Heart right ventricle (tissue), 16 donors: ENCODE measurements around the gene ZBED2. TPM values are rescaled to one million over a fixed set of nuclear protein-coding genes. Genes with fewer than 3 reads are reported as not detected.
A peak's percentile ranks its signal among the peaks of the same experiment; 100 is the strongest.

ENCODE experiments used
- ATAC-seq, 8 donors: fragments of 200-7000 bp; cut with Tn5 transposase; one replicate each; pipeline ENCODE4 v1.9.1; 2020; ENCODE audit warnings: mild to moderate bottlenecking in 8 of 8, moderate library complexity in 8 of 8, moderate number of reproducible peaks in 1 of 8
- DNase-seq, 2 donors: peaks; one replicate each; pipeline ENCODE4 v3.0.0-alpha.2; 2020
- H3K27ac ChIP-seq, 10 donors: fragments of 200-600 bp; sonication (generic) in 2 of 10; one replicate each; pipeline versions ENCODE4 v1.5.0 to v1.8.0; 2020 to 2022; ENCODE audit warnings: mild to moderate bottlenecking in 3 of 10
- H3K27me3 ChIP-seq, 7 donors: fragments of 200-600 bp; one replicate each; pipeline ENCODE4 v1.8.0; 2021 to 2022; ENCODE audit warnings: mild to moderate bottlenecking in 2 of 7
- H3K36me3 ChIP-seq, 9 donors: fragments of 200-600 bp; sonication (generic) in 1 of 9; one replicate each; pipeline versions ENCODE4 v1.5.0 to v1.8.0; 2020 to 2022; ENCODE audit warnings: mild to moderate bottlenecking in 2 of 9
- H3K4me1 ChIP-seq, 9 donors: fragments of 200-600 bp; sonication (generic) in 1 of 9; one replicate each; pipeline versions ENCODE4 v1.5.0 to v1.8.0; 2020 to 2022; ENCODE audit warnings: mild to moderate bottlenecking in 4 of 9
- H3K4me3 ChIP-seq, 10 donors: fragments of 200-600 bp; sonication (generic) in 2 of 10; one replicate each; pipeline versions ENCODE4 v1.5.0 to v1.8.0; 2020 to 2022; ENCODE audit warnings: mild to moderate bottlenecking in 7 of 10, moderate library complexity in 2 of 10
- H3K9me3 ChIP-seq, 11 donors: fragments of 200-600 bp in 10 of 11; sonication (generic) in 2 of 11; one replicate each; pipeline versions ENCODE4 v1.5.0 to v1.8.0; 2013 to 2022; ENCODE audit warnings: mild to moderate bottlenecking in 2 of 11, control low read depth in 1 of 11, moderate library complexity in 1 of 11
- WGBS, 2 donors: extraction: QIAGEN DNeasy Blood & Tissue Kit; methylation state at CpG; one replicate each; pipeline ENCODE4 v1.1.7; 2013; ENCODE audit warnings: inconsistent platforms in 1 of 2; 5-methylcytosine and 5-hydroxymethylcytosine counted together
- intact Hi-C, 10 donors: fragments of 100-400 bp; cut with DNase I; formaldehyde crosslinking; loops; one replicate each; pipeline versions ENCODE4 v1.11.1 to v1.14.2; 2022
- polyA plus RNA-seq, 2 donors: library from polyadenylated mRNA; stranded (reverse); fragments of 200-250 nt; gene quantifications; one replicate each; pipeline ENCODE4 v1.2.3, GENCODE V29; 2013
- total RNA-seq, 10 donors: library from RNA; stranded (reverse); fragmentation: NEBNext Ultra II Directional in 3 of 10; extraction: Animal tissue kit (Norgen Biotek cat#: 25700) in 3 of 10; gene quantifications; one replicate each; pipeline versions ENCODE4 v1.2.1 to v1.2.4, GENCODE V29; 2021 to 2023
- TF ChIP-seq, protein P1 (sequence below), 9 donors: fragments of 200-600 bp; sonication (generic) in 2 of 9; IDR thresholded peaks; one replicate each; pipeline versions ENCODE4 v1.5.0 to v1.8.0; 2021 to 2022; ENCODE audit warnings: antibody characterized with exemption in 9 of 9, mild to moderate bottlenecking in 5 of 9, moderate library complexity in 1 of 9
- donor health status: Arrhythmogenic right ventricular cardiomyopathy.
- donor health status: ischemic (EF 13 %, LVEDD 7.1; RV severe dilation, severe dysfunction).
- donor health status: healthy with polysubstance abuse.
- donor health status: DM: no; HTN: yes; CAD: no.
- donor health status: DM: no; HTN: no; CAD: no.
- donor health status: ischemic (EF 25% LVEDD 6.9; RV normal size, moderate dysfunction).
- donor health status: ischemic (EF 25% LVEDD 5.7; RV mildly dilated, moderate dysfunction).
- donor health status: healthy.
- donor health status: DM: yes; HTN: yes; CAD: no.
- donor health status: Ischemic cardiomyopathy.
- donor health status: ischemic (EF 35%, LVEDD 5.7; RV mildly dilated, moderate dysfunction).
- donor health status: nonischemic (EF 11% LVEDD 7.7; RV severe dilation, severe dysfunction).
- donor health status: DM: yes; HTN: yes; CAD: no.
- donor health status: PGD.
- donor health status: ischemic (EF 29% LVEDD 5.4; RV normal size, mild dysfunction).
- donor health status: nonischemic (EF 23%, LVEDD 6.1; RV moderate dilation, normal function).

Gene ZBED2
- total and polyA plus RNA-seq, 12 donors, result 0.83 TPM; not detected in 11

GRCh38 chr3:111577798-111578685 is 17.1 kb downstream of the ZBED2 start:
- H3K27ac ChIP-seq, result no peak overlapping the region
- WGBS, 2 donors, result 72 to 80% methylated on average over 4 of the region's 4 CpGs
- peaks cover 0 to 7% (median 0%) of the 10 kb centered on the region in 7 donors for H3K27me3 ChIP-seq
- no peaks in the 10 kb centered on the region for H3K9me3 ChIP-seq
- TF ChIP-seq, protein P1, sequence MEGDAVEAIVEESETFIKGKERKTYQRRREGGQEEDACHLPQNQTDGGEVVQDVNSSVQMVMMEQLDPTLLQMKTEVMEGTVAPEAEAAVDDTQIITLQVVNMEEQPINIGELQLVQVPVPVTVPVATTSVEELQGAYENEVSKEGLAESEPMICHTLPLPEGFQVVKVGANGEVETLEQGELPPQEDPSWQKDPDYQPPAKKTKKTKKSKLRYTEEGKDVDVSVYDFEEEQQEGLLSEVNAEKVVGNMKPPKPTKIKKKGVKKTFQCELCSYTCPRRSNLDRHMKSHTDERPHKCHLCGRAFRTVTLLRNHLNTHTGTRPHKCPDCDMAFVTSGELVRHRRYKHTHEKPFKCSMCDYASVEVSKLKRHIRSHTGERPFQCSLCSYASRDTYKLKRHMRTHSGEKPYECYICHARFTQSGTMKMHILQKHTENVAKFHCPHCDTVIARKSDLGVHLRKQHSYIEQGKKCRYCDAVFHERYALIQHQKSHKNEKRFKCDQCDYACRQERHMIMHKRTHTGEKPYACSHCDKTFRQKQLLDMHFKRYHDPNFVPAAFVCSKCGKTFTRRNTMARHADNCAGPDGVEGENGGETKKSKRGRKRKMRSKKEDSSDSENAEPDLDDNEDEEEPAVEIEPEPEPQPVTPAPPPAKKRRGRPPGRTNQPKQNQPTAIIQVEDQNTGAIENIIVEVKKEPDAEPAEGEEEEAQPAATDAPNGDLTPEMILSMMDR (IDR thresholded peaks at IDR 0.05), result peak in 6 of 9 donors; percentile 6 to 46 (median 40)
- no peak overlapping the region for H3K4me3 ChIP-seq
- no peaks in the 10 kb centered on the region for H3K36me3 ChIP-seq
- ATAC-seq (peak in 4 of 8 donors; percentile 58 to 73 (median 68)), DNase-seq (no peak)
- no peaks in the 10 kb centered on the region for H3K4me1 ChIP-seq
- intact Hi-C loops, result no loop called here

- WGBS, 2 donors, result 32 to 48% methylated on average over 1 of the region's 1 CpG
- no peak for ATAC-seq
- TF ChIP-seq, protein P1 (IDR thresholded peaks at IDR 0.05), result no peak
- intact Hi-C loops, result no loop called here
- H3K27ac ChIP-seq, result no peak overlapping the region
- no peaks in the 10 kb centered on the region for H3K4me1 ChIP-seq
- DNase-seq, result no peak
- peaks cover 0 to 3% (median 0%) of the 10 kb centered on the region in 7 donors for H3K27me3 ChIP-seq
- H3K9me3 ChIP-seq, result no peaks in the 10 kb centered on the region
- H3K36me3 ChIP-seq, result no peaks in the 10 kb centered on the region
- H3K4me3 ChIP-seq, result no peak overlapping the region
Measured at GRCh38 chr3:111577113-111577512, 18.0 kb downstream of the ZBED2 start.

DNA sequence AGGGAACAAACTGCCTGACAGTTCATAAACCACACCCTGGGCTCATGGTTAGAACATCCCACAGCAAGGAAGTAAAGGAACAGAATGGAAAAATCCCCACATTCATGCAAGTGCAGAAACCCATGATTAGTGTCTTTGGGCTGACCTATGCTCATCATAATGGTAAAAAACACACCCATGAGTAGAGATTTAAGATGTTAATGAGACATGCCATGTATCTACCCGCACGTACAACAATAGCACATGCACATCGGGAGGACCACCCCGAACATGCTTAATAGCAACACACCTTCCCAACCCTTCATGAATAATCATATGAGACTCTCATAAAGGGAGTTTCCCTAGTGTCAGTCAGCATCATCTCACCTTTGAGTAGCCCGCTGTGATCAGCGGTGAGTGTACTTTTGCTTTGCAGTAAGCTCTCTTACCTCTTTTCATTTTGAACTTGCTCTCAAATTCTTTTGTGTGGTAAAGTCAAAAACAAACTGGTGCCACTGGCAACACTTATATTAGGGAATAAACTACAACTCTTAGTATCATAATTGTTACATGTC is 23.2 kb downstream of the ZBED2 start:
- DNase-seq, result no peak
- no peak for ATAC-seq
- Histone ChIP-seq H3K27ac (no peak overlapping the region), H3K9me3 (no peaks in the 10 kb centered on the region), H3K4me3 (no peak overlapping the region), H3K27me3 (peaks cover 0 to 3% (median 0%) of the 10 kb centered on the region in 7 donors), H3K4me1 (no peaks in the 10 kb centered on the region), H3K36me3 (no peaks in the 10 kb centered on the region)
- intact Hi-C loops, result no loop called here
- TF ChIP-seq, protein P1 (IDR thresholded peaks at IDR 0.05), result no peak
- WGBS, 2 donors, result 93 to 94% methylated on average over 6 of the region's 6 CpGs

- 84 to 90% methylated on average over 1 of the region's 1 CpG for WGBS, 2 donors
- Histone ChIP-seq H3K9me3 (no peaks in the 10 kb centered on the region), H3K4me3 (no peak overlapping the region)
Measured at GRCh38 chr3:111571282-111571681, 23.9 kb downstream of the ZBED2 start.

More at GRCh38 chr3:111571282-111571681, 23.9 kb downstream of the ZBED2 start:
- ATAC-seq (no peak), DNase-seq (no peak)
- no peak overlapping the region for H3K27ac ChIP-seq
- TF ChIP-seq, protein P1 (IDR thresholded peaks at IDR 0.05), result no peak
- no peaks in the 10 kb centered on the region for H3K4me1 ChIP-seq
- H3K36me3 ChIP-seq, result no peaks in the 10 kb centered on the region
- peaks cover 0 to 3% (median 0%) of the 10 kb centered on the region in 7 donors for H3K27me3 ChIP-seq
- intact Hi-C loops, result no loop called here
